GM21576 (cell line): ENCODE measurements around the gene MACROD2.
"Not testable (repeated sequence)": the region's sequence is repeated elsewhere in the genome, so short reads cannot be mapped to it uniquely, and the experiment has no call there.

Source experiments
- ATAC-seq: cut with Tn5 transposase; IDR thresholded peaks from one replicate; pipeline ENCODE4 v1.9.1; 2021; ENCODE audit warnings: mild to moderate bottlenecking, moderate library complexity; ENCODE audit not compliant: unreplicated experiment

The MACROD2 gene

GRCh38 chr20:14189794-14190402, 194.6 kb downstream of the MACROD2 start:
- no peak for ATAC-seq

- ATAC-seq, result no peak
These were observed 196.2 kb downstream of the MACROD2 start for GRCh38 chr20:14191559-14191958.

GRCh38 chr20:14193443-14193842, 198.1 kb downstream of the MACROD2 start:
- no peak for ATAC-seq

- no peak for ATAC-seq
These were observed 198.6 kb downstream of the MACROD2 start for GRCh38 chr20:14193885-14194284.

GRCh38 chr20:14197097-14197496, 201.8 kb downstream of the MACROD2 start:
- no peak for ATAC-seq

GRCh38 chr20:14198416-14198815, 203.1 kb downstream of the MACROD2 start:
- no peak for ATAC-seq

GRCh38 chr20:14199111-14199510, 203.8 kb downstream of the MACROD2 start:
- ATAC-seq, result no peak

- no peak for ATAC-seq
These were observed 208.3 kb downstream of the MACROD2 start for GRCh38 chr20:14203657-14204056.

GRCh38 chr20:14207591-14207990, 212.3 kb downstream of the MACROD2 start:
- ATAC-seq, result no peak

- ATAC-seq, result no peak
These were observed 213.6 kb downstream of the MACROD2 start for GRCh38 chr20:14208956-14209355.

- ATAC-seq, result no peak
These were observed 214.8 kb downstream of the MACROD2 start for GRCh38 chr20:14210146-14210545.

- ATAC-seq, result no peak
These were observed 218.7 kb downstream of the MACROD2 start for GRCh38 chr20:14214046-14214445.

GRCh38 chr20:14215880-14216279, 220.6 kb downstream of the MACROD2 start:
- ATAC-seq, result not testable (repeated sequence)

- ATAC-seq, result no peak
These were observed 224.6 kb downstream of the MACROD2 start for GRCh38 chr20:14219801-14220461.

- ATAC-seq, result no peak
These were observed 225.7 kb downstream of the MACROD2 start for GRCh38 chr20:14220986-14221385.

- no peak for ATAC-seq
These were observed 228.5 kb downstream of the MACROD2 start for GRCh38 chr20:14223806-14224205.

- not testable (repeated sequence) for ATAC-seq
These were observed 231.0 kb downstream of the MACROD2 start for GRCh38 chr20:14226051-14227049.

- ATAC-seq, result no peak
These were observed 237.3 kb downstream of the MACROD2 start for GRCh38 chr20:14232650-14233049.

- ATAC-seq, result no peak
These were observed 239.5 kb downstream of the MACROD2 start for GRCh38 chr20:14234666-14235295.

GRCh38 chr20:14235355-14235754, 240.0 kb downstream of the MACROD2 start:
- ATAC-seq, result no peak

- no peak for ATAC-seq
These were observed 250.2 kb downstream of the MACROD2 start for GRCh38 chr20:14245368-14245970.
